ENCODE measurements around the gene DDAH1. TPM values are rescaled to one million over a fixed set of nuclear protein-coding genes. Genes with fewer than 3 reads are reported as not detected.

The DDAH1 gene
- total and polyA plus RNA-seq, 2 of the 8 experiments (the other 6 are each of a cell fraction or from before 2014, with no cell fraction given), result 22.8 to 54.5 TPM

DNA sequence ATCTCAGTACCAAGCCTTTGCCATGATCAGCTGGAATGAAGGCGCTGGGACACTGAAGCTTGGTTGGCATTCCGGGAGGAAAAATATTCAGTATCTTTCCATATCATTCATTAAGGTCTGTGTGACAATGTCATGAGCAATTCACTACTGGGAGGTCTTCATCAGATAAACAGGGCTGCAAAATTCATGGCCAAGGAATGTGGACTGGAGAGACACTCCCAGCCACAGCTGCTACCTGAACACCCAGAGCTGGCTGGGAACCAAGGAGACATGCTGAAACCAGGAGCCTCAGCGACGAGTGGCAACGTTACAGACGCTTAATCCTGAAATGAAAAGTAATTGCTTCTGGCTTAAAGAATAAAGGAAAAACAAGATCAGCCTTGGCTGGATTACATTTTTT, 30.6 kb upstream of the DDAH1 start:
- Histone ChIP-seq H3K23ac (ENCODE audit: insufficient read length) (no peak overlapping the region), H3K27ac (ENCODE audit: low read depth, low read length) (no peak overlapping the region), H2AFZ (ENCODE audit: low read length) (0 out of 2 replicates have a peak overlapping the region, but pooled peaks have one; percentile 31), H2AK5ac (ENCODE audit: low read depth, low read length) (no peak overlapping the region), H2BK20ac (ENCODE audit: low read length) (no peak overlapping the region), H3K4me3 (ENCODE audit: extremely low read depth in 1 of 4, insufficient read depth in 2 of 4, low read depth in 3 of 4, low read length in 4 of 4) (no peak overlapping the region), H4K8ac (ENCODE audit: extremely low read depth, insufficient read depth, low read length) (no peak overlapping the region), H3K4me2 (ENCODE audit: insufficient read depth in 1 of 2, low read depth in 2 of 2, low read length in 2 of 2) (no peak overlapping the region), H2BK12ac (ENCODE audit: low read depth, low read length) (no peak overlapping the region), H2BK5ac (ENCODE audit: low read depth, low read length) (no peak overlapping the region), H3K79me2 (ENCODE audit: control insufficient read depth in 1 of 2, insufficient read depth in 2 of 2, low read length in 2 of 2) (no peaks in the 10 kb centered on the region), H3K18ac (ENCODE audit: extremely low read depth, low read length) (no peak overlapping the region), H2BK15ac (ENCODE audit: low read length) (no peak overlapping the region), H3K9ac (replicated peaks in 1 of 4; ENCODE audit: extremely low read depth in 1 of 4, low read depth in 3 of 4, low read length in 3 of 4) (no peak overlapping the region), H4K91ac (replicated peaks; ENCODE audit: insufficient read length, low read length) (no peak overlapping the region), H3K79me1 (ENCODE audit: low read depth, low read length) (no peaks in the 10 kb centered on the region), H2BK120ac (replicated peaks; ENCODE audit: low read depth, low read length) (no peak overlapping the region), H3K23me2 (ENCODE audit: low read depth, low read length) (no peaks in the 10 kb centered on the region), H3K36me3 (ENCODE audit: control insufficient read depth in 2 of 4, insufficient read depth in 4 of 4, low read length in 3 of 4) (no peaks in the 10 kb centered on the region), H4K20me1 (replicated peaks in 1 of 2; ENCODE audit: control insufficient read depth in 1 of 2, insufficient read depth in 2 of 2, low read length in 2 of 2) (no peaks in the 10 kb centered on the region), H3K14ac (ENCODE audit: insufficient read length) (no peak overlapping the region), H3K9me3 (ENCODE audit: insufficient read depth in 2 of 2, low read depth in 1 of 2, low read length in 1 of 2) (no peaks in the 10 kb centered on the region), H3K27me3 (replicated peaks in 1 of 4; ENCODE audit: control insufficient read depth in 3 of 4, extremely low read depth in 1 of 4, insufficient read depth in 3 of 4, low read length in 3 of 4) (no peaks in the 10 kb centered on the region), H3K4me1 (replicated peaks in 1 of 4; ENCODE audit: control insufficient read depth in 3 of 4, insufficient read depth in 4 of 4, low read length in 3 of 4) (no peaks in the 10 kb centered on the region), H3K4ac (replicated peaks; ENCODE audit: insufficient read length, low read depth, low read length) (no peak overlapping the region), H4K5ac (ENCODE audit: insufficient read length, low read depth, low read length) (no peak overlapping the region), H3K56ac (replicated peaks; ENCODE audit: insufficient read length, low read depth, low read length) (no peak overlapping the region)
- FAIRE-seq (no peak), DNase-seq (ENCODE audit: low read depth in 1 of 2, low spot score in 2 of 2) (no peak)
- 87% methylated on average over 6 of the region's 6 CpGs; no CpG with 5 or more reads in 1 of the 2 experiments for WGBS, 2 experiments (ENCODE audit: extremely low coverage in 1 of 2, insufficient coverage in 1 of 2, insufficient read length in 1 of 2, insufficient replicate concordance in 2 of 2, low coverage in 1 of 2, low lambda C conversion rate in 2 of 2, missing lambda C conversion rate in 1 of 2)
- TF ChIP-seq RNF2 (IDR thresholded peaks at IDR 0.05; ENCODE audit: borderline replicate concordance, low read depth, low read length, missing control alignments, poor library complexity, severe bottlenecking), result no peak
- no peak for TF ChIP-seq KDM5A (IDR thresholded peaks at IDR 0.05; ENCODE audit: low read length)
- TF ChIP-seq CEBPB (IDR thresholded peaks at IDR 0.05; ENCODE audit: low read depth, low read length), result no peak
- TF ChIP-seq, protein P1, sequence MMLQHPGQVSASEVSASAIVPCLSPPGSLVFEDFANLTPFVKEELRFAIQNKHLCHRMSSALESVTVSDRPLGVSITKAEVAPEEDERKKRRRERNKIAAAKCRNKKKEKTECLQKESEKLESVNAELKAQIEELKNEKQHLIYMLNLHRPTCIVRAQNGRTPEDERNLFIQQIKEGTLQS (IDR thresholded peaks at IDR 0.05; ENCODE audit: insufficient read depth, low read depth, low read length), result no peak
- no peak for TF ChIP-seq SP4 (IDR thresholded peaks at IDR 0.05; ENCODE audit: low read length)
- TF ChIP-seq GABPA (IDR thresholded peaks at IDR 0.05; ENCODE audit: borderline replicate concordance, insufficient read depth, low read length), result no peak
- no peak for TF ChIP-seq HDAC6 (IDR thresholded peaks at IDR 0.05; ENCODE audit: low read depth, low read length)
- POLR2A ChIA-PET (ENCODE audit: partially characterized antibody), result interaction anchor here (1.4 kb wide), 1 partner anchor 86 kb away, joined by 4 read pairs; no protein-coding TSS in a partner anchor
- CTCF ChIA-PET (ENCODE audit: partially characterized antibody), result interaction anchor here (0.7 to 1.8 kb wide), 7 partner anchors 9 to 188 kb away, joined by 3 to 8 read pairs (median 5); partner anchors contain the start of gene DDAH1
